GM19239 (cell line): Measurements from ENCODE around the gene SPATA2.

Experiments used
- DNase-seq: peaks from one replicate; pipeline ENCODE4 v3.0.0; 2011; ENCODE audit warnings: low spot score; ENCODE audit not compliant: insufficient read length
- FAIRE-seq: peaks from 2 replicates; lab custom pipeline; 2011; peaks lifted over from hg19 to GRCh38; lab: Jason Lieb, UNC

SPATA2 gene

GRCh38 chr20:49936153-49937026 lies 21.1 kb upstream of the SPATA2 start, which contains the start of gene RNF114:
Gene RNF114, plus strand, starts transcription at chr20:49936397. Its CDS starts 16 bp downstream, at chr20:49936413.
- DNase-seq (peak; percentile 90), FAIRE-seq (peak; percentile 57)

GRCh38 chr20:49935746-49936152 lies 20.4 kb upstream of the SPATA2 start:
- no peak for FAIRE-seq

GRCh38 chr20:49929142-49929494 lies 13.8 kb upstream of the SPATA2 start:
- DNase-seq, result no peak
- no peak for FAIRE-seq

More at GRCh38 chr20:49935746-49936152, 20.4 kb upstream of the SPATA2 start:
- no peak for DNase-seq

GRCh38 chr20:49928411-49929141 lies 13.2 kb upstream of the SPATA2 start:
- DNase-seq (peak; percentile 73), FAIRE-seq (peak; percentile 90)

GRCh38 chr20:49925901-49926454 lies 10.6 kb upstream of the SPATA2 start:
- DNase-seq, result no peak
- no peak for FAIRE-seq

- no peak for FAIRE-seq
Observed at GRCh38 chr20:49924247-49924646, 8.9 kb upstream of the SPATA2 start.

GRCh38 chr20:49919461-49919860 lies 4.1 kb upstream of the SPATA2 start:
- no peak for FAIRE-seq
- DNase-seq, result no peak

More at GRCh38 chr20:49924247-49924646, 8.9 kb upstream of the SPATA2 start:
- DNase-seq, result no peak

GRCh38 chr20:49919009-49919408 lies 3.7 kb upstream of the SPATA2 start:
- FAIRE-seq (no peak), DNase-seq (no peak)

GRCh38 chr20:49918446-49918845 lies 3.1 kb upstream of the SPATA2 start:
- DNase-seq (no peak), FAIRE-seq (no peak)

- DNase-seq (no peak), FAIRE-seq (no peak)
Observed at GRCh38 chr20:49916146-49917002, 1.0 kb upstream of the SPATA2 start.

- no peak for DNase-seq
- no peak for FAIRE-seq
Observed at GRCh38 chr20:49915118-49915379, 280 bp downstream of the SPATA2 start.

- FAIRE-seq, result no peak
- no peak for DNase-seq
Observed at GRCh38 chr20:49914310-49915117, 815 bp downstream of the SPATA2 start.

- FAIRE-seq, result no peak
Observed at GRCh38 chr20:49913399-49914047, 1.8 kb downstream of the SPATA2 start.

GRCh38 chr20:49910340-49910706 lies 5.0 kb downstream of the SPATA2 start:
- FAIRE-seq, result no peak

More at GRCh38 chr20:49913399-49914047, 1.8 kb downstream of the SPATA2 start:
- no peak for DNase-seq

GRCh38 chr20:49909499-49910339 lies 5.6 kb downstream of the SPATA2 start:
- no peak for FAIRE-seq
- DNase-seq, result no peak

More at GRCh38 chr20:49910340-49910706, 5.0 kb downstream of the SPATA2 start:
- no peak for DNase-seq

- DNase-seq (no peak), FAIRE-seq (no peak)
Observed at GRCh38 chr20:49908258-49908565, 7.1 kb downstream of the SPATA2 start.

GRCh38 chr20:49907405-49908257 lies 7.7 kb downstream of the SPATA2 start:
- DNase-seq, result no peak

More at GRCh38 chr20:49907405-49908257, 7.7 kb downstream of the SPATA2 start:
- FAIRE-seq, result no peak
